Loucy (cell line): ENCODE data around the gene MACROH2A1.

ENCODE experiments used
- CTCF ChIP-seq: fragments of 200-600 bp; sonication (generic); conservative IDR thresholded peaks from 2 replicates; pipeline ENCODE4 v1.5.1; 2014; ENCODE audit warnings: mild to moderate bottlenecking, antibody characterized with exemption, low read length
- EZH2phosphoT487 ChIP-seq: fragments of 200-600 bp; IDR thresholded peaks from 2 replicates; pipeline ENCODE4 v1.6.1; 2018; ENCODE audit warnings: antibody characterized with exemption, mild to moderate bottlenecking, moderate library complexity, borderline replicate concordance

DNA sequence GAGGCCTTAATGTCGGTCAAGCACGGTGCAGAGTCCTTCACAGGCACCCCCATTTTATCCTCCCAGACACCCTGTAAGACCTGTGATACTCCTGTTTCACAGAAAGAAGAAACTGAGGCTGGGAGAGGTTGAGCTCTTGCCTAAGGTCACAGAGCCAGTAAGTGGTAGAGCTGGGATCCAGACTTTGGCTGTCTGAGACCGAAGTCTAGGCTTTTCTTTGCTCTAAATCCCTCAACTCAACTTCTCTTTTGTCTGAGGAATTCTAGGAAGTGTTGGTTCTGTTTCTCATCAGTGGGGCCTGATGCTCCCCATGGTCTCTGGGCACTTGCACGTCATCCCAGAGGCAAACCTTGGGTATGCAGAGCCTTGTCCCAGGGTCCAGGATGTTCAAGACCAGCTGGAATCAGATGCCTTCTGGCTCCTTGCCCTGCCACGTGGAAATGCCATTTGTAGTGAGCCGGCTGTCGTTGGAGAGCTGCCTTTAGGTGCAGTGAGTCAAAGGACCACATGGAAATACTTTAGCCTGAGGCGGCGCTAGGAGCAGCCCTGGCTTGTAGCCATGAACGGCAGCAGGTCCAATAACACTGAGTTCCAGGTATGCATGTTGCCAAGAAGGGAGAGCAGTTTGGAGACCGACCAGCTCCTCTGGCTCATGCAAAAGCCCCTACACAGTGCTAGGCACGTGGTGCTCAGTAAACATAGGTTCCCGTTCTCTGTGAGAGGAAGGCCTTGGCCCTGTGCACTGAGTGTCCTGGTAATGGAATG, 38.9 kb upstream of the MACROH2A1 start:
- TF ChIP-seq CTCF (no peak), EZH2phosphoT487 (no peak)
